Measurements from ENCODE around the gene ASIC2.

- TF ChIP-seq POLR2A (IDR thresholded peaks at IDR 0.05; ENCODE audit: borderline replicate concordance, extremely low read depth, insufficient read depth, insufficient read length) (no peak), MAX (IDR thresholded peaks at IDR 0.05) (no peak), REST (IDR thresholded peaks at IDR 0.05; ENCODE audit: low read depth) (no peak), CTCF (IDR thresholded peaks at IDR 0.05 in 2 of 3, conservative IDR thresholded peaks at IDR 0.05 in 1 of 3; ENCODE audit: borderline replicate concordance in 1 of 3, insufficient read depth in 1 of 3, low read depth in 2 of 3, low read length in 2 of 3) (peak in 2 of 3 experiments; percentile 83 to 86; a peak in 5 of 6 replicates), ZBTB33 (IDR thresholded peaks at IDR 0.05; ENCODE audit: extremely low read depth, insufficient replicate concordance, low read length) (no peak), RAD21 (IDR thresholded peaks at IDR 0.05; ENCODE audit: low read depth) (peak; percentile 32; the same call in 1 of the 2 replicates), POLR2AphosphoS5 (IDR thresholded peaks at IDR 0.05; ENCODE audit: low read depth, low read length) (no peak), CEBPB (IDR thresholded peaks at IDR 0.05; ENCODE audit: low read depth) (no peak), SRF (IDR thresholded peaks at IDR 0.05; ENCODE audit: low read depth) (no peak), EGR1 (IDR thresholded peaks at IDR 0.05; ENCODE audit: low read depth) (no peak), ZFX (IDR thresholded peaks at IDR 0.05) (no peak)
Observed at GRCh38 chr17:33038740-33039139, 254.4 kb downstream of the ASIC2 start.
